Measurements from ENCODE around the gene SFXN5.

Gene SFXN5

DNA sequence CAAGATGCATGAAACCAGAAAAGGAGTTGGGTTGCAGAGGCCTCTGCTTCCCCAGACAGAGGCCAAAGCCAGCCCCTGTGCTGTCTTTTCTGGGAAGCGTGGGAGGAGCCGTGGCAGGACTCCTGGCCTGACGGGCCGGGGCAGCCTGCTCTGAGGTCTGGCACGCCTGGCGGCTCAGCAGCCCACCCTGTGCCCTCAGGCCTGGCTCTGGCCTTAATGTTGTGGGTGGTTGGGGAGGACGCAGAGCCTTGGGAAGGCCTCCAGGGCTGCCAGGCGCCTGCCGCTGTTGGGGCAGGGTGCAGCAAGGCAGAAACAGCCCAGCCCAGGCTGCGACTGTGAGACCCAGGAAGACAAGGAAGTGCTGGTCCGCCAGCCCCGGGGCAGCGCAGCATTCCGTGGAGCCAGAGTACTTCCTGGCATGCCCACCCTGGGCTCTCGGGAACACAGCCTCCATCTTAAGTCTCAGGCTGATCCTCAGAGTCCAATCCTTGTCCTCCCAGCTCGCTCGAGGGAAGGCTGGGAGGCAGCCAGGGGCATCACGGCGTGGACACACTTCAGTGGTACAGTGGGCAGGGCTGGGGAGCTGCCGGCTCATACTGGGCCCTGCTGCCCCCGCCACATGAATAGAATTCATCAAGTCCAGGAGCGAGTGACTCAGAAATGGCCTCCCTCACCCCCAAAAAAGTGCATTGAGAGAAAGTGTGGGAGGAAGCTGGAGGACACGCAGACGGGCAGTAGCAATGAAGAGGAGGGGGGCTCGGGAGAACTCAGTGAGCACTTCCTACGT is 81.5 kb downstream of the SFXN5 start:
- TF ChIP-seq ZNF239 (tag by site-specific recombination; IDR thresholded peaks at IDR 0.05) = no peak
- no peak for TF ChIP-seq ZNF548 (tag by site-specific recombination; IDR thresholded peaks at IDR 0.05)
- no peak for TF ChIP-seq ZNF133 (tag by site-specific recombination; IDR thresholded peaks at IDR 0.05)
- TF ChIP-seq ZSCAN16 (tag by site-specific recombination; IDR thresholded peaks at IDR 0.05) = no peak
- TF ChIP-seq KLF10 (tag by site-specific recombination; IDR thresholded peaks at IDR 0.05) = no peak
- TF ChIP-seq ZNF26 (tag by site-specific recombination; IDR thresholded peaks at IDR 0.05) = no peak
- no peak for TF ChIP-seq ZNF350 (tag by site-specific recombination; IDR thresholded peaks at IDR 0.05)
- TF ChIP-seq ZNF529 (tag by site-specific recombination; IDR thresholded peaks at IDR 0.05; ENCODE audit: insufficient replicate concordance) = no peak
- no peak for TF ChIP-seq ZNF629 (tag by site-specific recombination; IDR thresholded peaks at IDR 0.05)
- TF ChIP-seq ZNF677 (tag by site-specific recombination; IDR thresholded peaks at IDR 0.05) = no peak
- no peak for TF ChIP-seq KLF16 (tag by site-specific recombination; IDR thresholded peaks at IDR 0.05)
- TF ChIP-seq, protein P1, sequence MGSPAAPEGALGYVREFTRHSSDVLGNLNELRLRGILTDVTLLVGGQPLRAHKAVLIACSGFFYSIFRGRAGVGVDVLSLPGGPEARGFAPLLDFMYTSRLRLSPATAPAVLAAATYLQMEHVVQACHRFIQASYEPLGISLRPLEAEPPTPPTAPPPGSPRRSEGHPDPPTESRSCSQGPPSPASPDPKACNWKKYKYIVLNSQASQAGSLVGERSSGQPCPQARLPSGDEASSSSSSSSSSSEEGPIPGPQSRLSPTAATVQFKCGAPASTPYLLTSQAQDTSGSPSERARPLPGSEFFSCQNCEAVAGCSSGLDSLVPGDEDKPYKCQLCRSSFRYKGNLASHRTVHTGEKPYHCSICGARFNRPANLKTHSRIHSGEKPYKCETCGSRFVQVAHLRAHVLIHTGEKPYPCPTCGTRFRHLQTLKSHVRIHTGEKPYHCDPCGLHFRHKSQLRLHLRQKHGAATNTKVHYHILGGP (tag by site-specific recombination; IDR thresholded peaks at IDR 0.05) = no peak
- no peak for TF ChIP-seq ZNF571 (tag by site-specific recombination; IDR thresholded peaks at IDR 0.05)
- TF ChIP-seq SETDB1 (IDR thresholded peaks at IDR 0.05; ENCODE audit: insufficient read length, low read length) = no peak
- H3K36me3 ChIP-seq (ENCODE audit: control insufficient read depth in 2 of 2, insufficient read depth in 1 of 2, low read length in 2 of 2) = no peaks in the 10 kb centered on the region
- CTCF ChIA-PET = interaction anchor here (1.9 to 3.0 kb wide), 2 partner anchors 167 to 188 kb away, joined by 6 to 29 read pairs; no protein-coding TSS in a partner anchor
- H3K9me3 ChIP-seq (ENCODE audit: control insufficient read depth, insufficient read depth, low read depth, low read length) = no peaks in the 10 kb centered on the region
- no peaks in the 10 kb centered on the region for H3K4me1 ChIP-seq (ENCODE audit: control insufficient read depth, insufficient read depth, low read length)
- POLR2A ChIA-PET = no interaction called here
- no peak overlapping the region for H3K27ac ChIP-seq (ENCODE audit: extremely low read depth, low read depth, low read length)
- no peak overlapping the region for H3K4me3 ChIP-seq (ENCODE audit: low read depth, low read length)

DNA sequence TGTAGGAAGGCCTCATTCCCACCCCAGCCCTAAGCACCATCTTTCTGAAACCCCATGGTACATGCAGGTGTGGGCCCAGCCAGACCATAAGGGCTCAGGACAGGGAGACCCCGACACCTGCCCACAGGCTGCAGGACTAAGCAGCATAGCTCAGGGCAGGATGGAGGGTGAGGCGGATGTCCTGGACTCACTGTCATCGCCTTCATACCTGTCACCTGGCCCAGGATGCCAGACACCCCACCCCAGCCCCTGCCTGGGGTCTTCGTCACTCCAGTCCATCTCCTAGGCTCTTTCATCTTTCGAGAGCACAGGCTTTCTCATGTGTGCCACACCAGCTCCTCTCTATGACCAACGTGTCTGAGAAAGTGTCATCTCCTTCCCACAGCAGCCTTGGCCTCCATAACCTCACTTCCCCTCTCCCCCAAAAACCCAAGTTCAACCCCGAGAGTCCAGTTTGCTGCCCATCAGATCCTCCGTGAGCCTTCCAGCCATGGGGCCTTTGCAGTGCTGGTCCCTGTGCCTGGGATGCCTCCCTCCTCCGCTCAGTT is 82.7 kb downstream of the SFXN5 start:
- H3K4me1 ChIP-seq (ENCODE audit: control insufficient read depth, insufficient read depth, low read length) = no peaks in the 10 kb centered on the region
- TF ChIP-seq HIC1 (tag by site-specific recombination; IDR thresholded peaks at IDR 0.05) = no peak

DNA sequence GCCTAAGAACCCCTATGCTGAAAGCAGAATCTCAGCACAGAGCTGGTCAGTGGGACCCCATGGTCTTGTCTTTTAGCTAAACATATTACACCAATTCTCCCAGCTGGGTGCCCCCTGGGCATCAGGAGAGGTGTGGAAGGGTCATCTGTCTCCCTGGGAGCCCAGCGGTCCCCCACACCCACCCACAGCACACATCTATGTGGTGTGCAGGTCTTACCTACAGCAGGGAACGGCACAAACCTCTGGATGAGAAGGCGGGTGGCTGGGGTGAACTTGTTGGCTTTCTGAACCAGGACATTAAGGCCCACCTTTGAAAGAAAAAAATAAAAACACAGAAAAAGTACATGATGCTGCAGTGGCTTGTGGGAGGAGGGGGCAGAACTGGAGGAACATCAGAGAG is 83.5 kb downstream of the SFXN5 start:
- CTCF ChIA-PET = interaction anchor here (1.4 to 2.6 kb wide), 4 partner anchors 14 to 190 kb away, joined by 5 to 13 read pairs (median 6); no protein-coding TSS in a partner anchor
- no peak for TF ChIP-seq MYNN (tag by site-specific recombination; IDR thresholded peaks at IDR 0.05; ENCODE audit: borderline replicate concordance)
- TF ChIP-seq, protein P2, sequence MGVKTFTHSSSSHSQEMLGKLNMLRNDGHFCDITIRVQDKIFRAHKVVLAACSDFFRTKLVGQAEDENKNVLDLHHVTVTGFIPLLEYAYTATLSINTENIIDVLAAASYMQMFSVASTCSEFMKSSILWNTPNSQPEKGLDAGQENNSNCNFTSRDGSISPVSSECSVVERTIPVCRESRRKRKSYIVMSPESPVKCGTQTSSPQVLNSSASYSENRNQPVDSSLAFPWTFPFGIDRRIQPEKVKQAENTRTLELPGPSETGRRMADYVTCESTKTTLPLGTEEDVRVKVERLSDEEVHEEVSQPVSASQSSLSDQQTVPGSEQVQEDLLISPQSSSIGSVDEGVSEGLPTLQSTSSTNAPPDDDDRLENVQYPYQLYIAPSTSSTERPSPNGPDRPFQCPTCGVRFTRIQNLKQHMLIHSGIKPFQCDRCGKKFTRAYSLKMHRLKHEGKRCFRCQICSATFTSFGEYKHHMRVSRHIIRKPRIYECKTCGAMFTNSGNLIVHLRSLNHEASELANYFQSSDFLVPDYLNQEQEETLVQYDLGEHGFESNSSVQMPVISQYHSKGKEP (tag by site-specific recombination; IDR thresholded peaks at IDR 0.05) = no peak
- no peak for TF ChIP-seq ZFP69B (tag by site-specific recombination; IDR thresholded peaks at IDR 0.05)
- no peak for TF ChIP-seq ZNF350 (tag by site-specific recombination; IDR thresholded peaks at IDR 0.05)
- no peak for TF ChIP-seq ZSCAN4 (tag by site-specific recombination; IDR thresholded peaks at IDR 0.05)
- TF ChIP-seq ZNF677 (tag by site-specific recombination; IDR thresholded peaks at IDR 0.05) = no peak
- no peak for TF ChIP-seq ZNF701 (tag by site-specific recombination; IDR thresholded peaks at IDR 0.05)
- no peak for TF ChIP-seq ZNF530 (tag by site-specific recombination; IDR thresholded peaks at IDR 0.05; ENCODE audit: low read depth)

More for the DNA sequence above, 82.7 kb downstream of the SFXN5 start:
- CTCF ChIA-PET = interaction anchor here (1.9 kb wide), 1 partner anchor 189 kb away, joined by 6 read pairs; no protein-coding TSS in a partner anchor
- no peak overlapping the region for H3K27ac ChIP-seq (ENCODE audit: extremely low read depth, low read depth, low read length)
- no peaks in the 10 kb centered on the region for H3K9me3 ChIP-seq (ENCODE audit: control insufficient read depth, insufficient read depth, low read depth, low read length)
- POLR2A ChIA-PET = no interaction called here
- no peaks in the 10 kb centered on the region for H3K36me3 ChIP-seq (ENCODE audit: control insufficient read depth in 2 of 2, insufficient read depth in 1 of 2, low read length in 2 of 2)
- no peak overlapping the region for H3K4me3 ChIP-seq (ENCODE audit: low read depth, low read length)

More for the DNA sequence above, 83.5 kb downstream of the SFXN5 start:
- Histone ChIP-seq H3K4me1 (ENCODE audit: control insufficient read depth, insufficient read depth, low read length) (no peaks in the 10 kb centered on the region), H3K9me3 (ENCODE audit: control insufficient read depth, insufficient read depth, low read depth, low read length) (no peaks in the 10 kb centered on the region), H3K27ac (ENCODE audit: extremely low read depth, low read depth, low read length) (no peak overlapping the region), H3K4me3 (ENCODE audit: low read depth, low read length) (no peak overlapping the region), H3K36me3 (ENCODE audit: control insufficient read depth in 2 of 2, insufficient read depth in 1 of 2, low read length in 2 of 2) (no peaks in the 10 kb centered on the region)
- POLR2A ChIA-PET = no interaction called here

All from HEK293 (cell line).